Measurements from ENCODE around the gene SCFD2. TPM values are rescaled to one million over a fixed set of nuclear protein-coding genes. Genes with fewer than 3 reads are reported as not detected.

Gene SCFD2
- total RNA-seq, 1 donor from 2014 or later: 14.3 TPM

GRCh38 chr4:53123819-53124218 is 242.0 kb downstream of the SCFD2 start:
- no peak overlapping the region for H3K27ac ChIP-seq
- no peak overlapping the region for H3K4me3 ChIP-seq
- DNase-seq: no peak
- no peaks in the 10 kb centered on the region for H3K4me1 ChIP-seq
- intact Hi-C loops (cut with DNase I): no loop called here
- ATAC-seq: no peak
- H3K27me3 ChIP-seq: no peaks in the 10 kb centered on the region
- TF ChIP-seq, protein P1, sequence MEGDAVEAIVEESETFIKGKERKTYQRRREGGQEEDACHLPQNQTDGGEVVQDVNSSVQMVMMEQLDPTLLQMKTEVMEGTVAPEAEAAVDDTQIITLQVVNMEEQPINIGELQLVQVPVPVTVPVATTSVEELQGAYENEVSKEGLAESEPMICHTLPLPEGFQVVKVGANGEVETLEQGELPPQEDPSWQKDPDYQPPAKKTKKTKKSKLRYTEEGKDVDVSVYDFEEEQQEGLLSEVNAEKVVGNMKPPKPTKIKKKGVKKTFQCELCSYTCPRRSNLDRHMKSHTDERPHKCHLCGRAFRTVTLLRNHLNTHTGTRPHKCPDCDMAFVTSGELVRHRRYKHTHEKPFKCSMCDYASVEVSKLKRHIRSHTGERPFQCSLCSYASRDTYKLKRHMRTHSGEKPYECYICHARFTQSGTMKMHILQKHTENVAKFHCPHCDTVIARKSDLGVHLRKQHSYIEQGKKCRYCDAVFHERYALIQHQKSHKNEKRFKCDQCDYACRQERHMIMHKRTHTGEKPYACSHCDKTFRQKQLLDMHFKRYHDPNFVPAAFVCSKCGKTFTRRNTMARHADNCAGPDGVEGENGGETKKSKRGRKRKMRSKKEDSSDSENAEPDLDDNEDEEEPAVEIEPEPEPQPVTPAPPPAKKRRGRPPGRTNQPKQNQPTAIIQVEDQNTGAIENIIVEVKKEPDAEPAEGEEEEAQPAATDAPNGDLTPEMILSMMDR (IDR thresholded peaks at IDR 0.05): no peak
- no peaks in the 10 kb centered on the region for H3K9me3 ChIP-seq
- H3K36me3 ChIP-seq: no peaks in the 10 kb centered on the region

DNA sequence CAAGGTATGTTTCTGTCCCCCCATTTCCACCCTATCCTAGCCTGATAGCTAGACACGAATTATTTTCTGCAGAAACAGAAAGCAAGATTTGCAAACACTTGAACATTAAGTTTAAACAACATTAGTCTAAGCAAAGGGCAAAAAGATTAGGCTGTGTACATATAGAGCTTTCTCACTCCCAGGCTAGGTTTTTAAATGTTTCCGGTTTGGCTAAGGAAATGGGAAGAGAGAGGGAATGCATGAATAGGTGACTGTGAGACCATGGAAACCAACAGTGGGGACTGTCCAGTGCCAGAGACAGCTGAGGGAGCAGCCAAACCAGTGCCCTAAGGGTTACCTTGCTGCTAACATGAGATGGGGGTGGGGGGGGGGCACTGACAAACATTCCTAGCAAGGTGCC is 242.7 kb downstream of the SCFD2 start:
- Histone ChIP-seq H3K9me3 (no peaks in the 10 kb centered on the region), H3K4me3 (no peak overlapping the region), H3K4me1 (no peaks in the 10 kb centered on the region), H3K27ac (no peak overlapping the region), H3K27me3 (no peaks in the 10 kb centered on the region), H3K36me3 (no peaks in the 10 kb centered on the region)
- TF ChIP-seq, protein P1 (IDR thresholded peaks at IDR 0.05): no peak
- DNase-seq (no peak), ATAC-seq (no peak)
- intact Hi-C loops (cut with DNase I): no loop called here

GRCh38 chr4:53122280-53123116 is 243.4 kb downstream of the SCFD2 start:
- DNase-seq (no peak), ATAC-seq (no peak)
- no peaks in the 10 kb centered on the region for H3K36me3 ChIP-seq
- H3K4me1 ChIP-seq: no peaks in the 10 kb centered on the region
- H3K4me3 ChIP-seq: no peak overlapping the region
- no peaks in the 10 kb centered on the region for H3K9me3 ChIP-seq
- H3K27ac ChIP-seq: no peak overlapping the region
- TF ChIP-seq, protein P1 (IDR thresholded peaks at IDR 0.05): no peak
- intact Hi-C loops (cut with DNase I): no loop called here
- no peaks in the 10 kb centered on the region for H3K27me3 ChIP-seq

DNA sequence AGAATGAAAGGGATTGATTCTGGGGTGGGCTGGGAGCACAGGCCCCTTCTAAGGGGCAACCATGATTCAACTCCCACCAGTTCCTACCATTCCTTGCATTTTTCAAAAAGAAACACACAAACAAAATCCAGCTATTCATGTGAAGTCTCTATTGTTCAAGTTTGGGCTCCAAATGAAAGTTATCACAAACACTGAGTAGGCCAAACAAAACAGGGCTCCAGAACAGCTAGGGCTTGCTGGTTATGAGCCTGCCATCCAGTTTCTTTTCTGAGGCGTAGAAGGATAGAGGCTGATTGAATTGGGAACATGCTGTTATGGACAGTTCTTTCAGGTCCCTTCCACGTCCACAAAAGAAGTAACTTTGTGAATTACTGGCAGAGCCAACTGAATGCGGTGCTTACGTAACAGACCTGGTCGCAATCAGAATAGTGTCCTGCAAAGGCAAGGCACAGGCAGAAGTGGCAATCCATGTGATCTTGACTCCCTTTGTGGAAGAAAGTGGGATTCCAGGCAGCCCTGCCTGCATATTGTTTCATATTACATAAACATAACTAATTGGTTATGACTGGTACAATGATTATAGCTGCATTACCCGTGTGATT is 244.5 kb downstream of the SCFD2 start:
- ATAC-seq: no peak

GRCh38 chr4:53120778-53121177 is 245.1 kb downstream of the SCFD2 start:
- Histone ChIP-seq H3K36me3 (no peaks in the 10 kb centered on the region), H3K9me3 (no peaks in the 10 kb centered on the region), H3K27me3 (no peaks in the 10 kb centered on the region), H3K4me1 (no peaks in the 10 kb centered on the region), H3K4me3 (no peak overlapping the region), H3K27ac (no peak overlapping the region)
- ATAC-seq (no peak), DNase-seq (no peak)
- TF ChIP-seq, protein P1 (IDR thresholded peaks at IDR 0.05): no peak
- intact Hi-C loops (cut with DNase I): no loop called here

More for the DNA sequence above, 244.5 kb downstream of the SCFD2 start:
- H3K9me3 ChIP-seq: no peaks in the 10 kb centered on the region
- H3K4me3 ChIP-seq: no peak overlapping the region
- H3K27me3 ChIP-seq: no peaks in the 10 kb centered on the region
- H3K36me3 ChIP-seq: no peaks in the 10 kb centered on the region
- H3K27ac ChIP-seq: no peak overlapping the region
- TF ChIP-seq, protein P1 (IDR thresholded peaks at IDR 0.05): no peak
- intact Hi-C loops (cut with DNase I): no loop called here
- no peak for DNase-seq
- no peaks in the 10 kb centered on the region for H3K4me1 ChIP-seq
